Stromal cell of bone marrow (primary cell): ENCODE measurements around the gene AP2M1.

Source experiments
- DNase-seq: peaks from one replicate; pipeline ENCODE4 v3.0.0-alpha.2; 2012; ENCODE audit warnings: low read depth

AP2M1 gene

GRCh38 chr3:184228376-184229137, 53.9 kb downstream of the AP2M1 start:
- no peak for DNase-seq

- no peak for DNase-seq
Measured at GRCh38 chr3:184229394-184230080, 54.9 kb downstream of the AP2M1 start, which contains the start of gene VWA5B2. VWA5B2 (plus strand) TSS chr3:184229585; CDS start chr3:184230529, 944 bp downstream.

- no peak for DNase-seq
Measured at GRCh38 chr3:184230081-184230602, 55.5 kb downstream of the AP2M1 start.

GRCh38 chr3:184230603-184231528, 56.2 kb downstream of the AP2M1 start:
- no peak for DNase-seq

- DNase-seq: no peak
Measured at GRCh38 chr3:184231671-184232070, 57.0 kb downstream of the AP2M1 start.

- DNase-seq: no peak
Measured at GRCh38 chr3:184233127-184233843, 58.6 kb downstream of the AP2M1 start.
